ENCODE data around the gene FAH. TPM values are rescaled to one million over a fixed set of nuclear protein-coding genes. Genes with fewer than 3 reads are reported as not detected.

Gene FAH
- total RNA-seq, 4 donors from 2014 or later, result 52.7 to 109 (median 83.0) TPM

GRCh38 chr15:80179025-80179759 is 26.4 kb downstream of the FAH start:
- no peak for ATAC-seq (ENCODE audit: low FRiP score)
- no peak for DNase-seq (ENCODE audit: low spot score)
- TF ChIP-seq, protein P1, sequence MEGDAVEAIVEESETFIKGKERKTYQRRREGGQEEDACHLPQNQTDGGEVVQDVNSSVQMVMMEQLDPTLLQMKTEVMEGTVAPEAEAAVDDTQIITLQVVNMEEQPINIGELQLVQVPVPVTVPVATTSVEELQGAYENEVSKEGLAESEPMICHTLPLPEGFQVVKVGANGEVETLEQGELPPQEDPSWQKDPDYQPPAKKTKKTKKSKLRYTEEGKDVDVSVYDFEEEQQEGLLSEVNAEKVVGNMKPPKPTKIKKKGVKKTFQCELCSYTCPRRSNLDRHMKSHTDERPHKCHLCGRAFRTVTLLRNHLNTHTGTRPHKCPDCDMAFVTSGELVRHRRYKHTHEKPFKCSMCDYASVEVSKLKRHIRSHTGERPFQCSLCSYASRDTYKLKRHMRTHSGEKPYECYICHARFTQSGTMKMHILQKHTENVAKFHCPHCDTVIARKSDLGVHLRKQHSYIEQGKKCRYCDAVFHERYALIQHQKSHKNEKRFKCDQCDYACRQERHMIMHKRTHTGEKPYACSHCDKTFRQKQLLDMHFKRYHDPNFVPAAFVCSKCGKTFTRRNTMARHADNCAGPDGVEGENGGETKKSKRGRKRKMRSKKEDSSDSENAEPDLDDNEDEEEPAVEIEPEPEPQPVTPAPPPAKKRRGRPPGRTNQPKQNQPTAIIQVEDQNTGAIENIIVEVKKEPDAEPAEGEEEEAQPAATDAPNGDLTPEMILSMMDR (IDR thresholded peaks at IDR 0.05), result no peak

DNA sequence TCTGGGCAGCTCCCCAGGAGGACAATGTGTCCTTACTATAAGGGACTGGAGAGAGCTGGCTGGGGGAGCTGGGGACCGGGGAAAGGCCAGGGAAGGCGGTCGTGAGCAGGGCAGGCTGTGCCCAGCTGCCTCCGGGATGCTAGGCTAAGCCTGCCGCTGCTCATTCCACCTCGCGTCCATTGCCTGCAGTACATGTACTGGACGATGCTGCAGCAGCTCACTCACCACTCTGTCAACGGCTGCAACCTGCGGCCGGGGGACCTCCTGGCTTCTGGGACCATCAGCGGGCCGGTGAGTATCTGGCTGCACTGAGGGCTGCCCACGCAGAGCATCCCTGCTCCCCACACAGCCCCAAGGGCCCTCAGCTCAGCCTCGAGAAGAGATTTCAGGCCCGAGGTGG is 27.1 kb downstream of the FAH start:
- ATAC-seq (ENCODE audit: low FRiP score), result no peak
- DNase-seq (ENCODE audit: low spot score), result no peak
- TF ChIP-seq, protein P1 (IDR thresholded peaks at IDR 0.05), result no peak

GRCh38 chr15:80180468-80180867 is 27.7 kb downstream of the FAH start:
- TF ChIP-seq, protein P1 (IDR thresholded peaks at IDR 0.05), result no peak
- DNase-seq (ENCODE audit: low spot score), result no peak

GRCh38 chr15:80180986-80181385 is 28.2 kb downstream of the FAH start:
- no peak for ATAC-seq (ENCODE audit: low FRiP score)
- DNase-seq (ENCODE audit: low spot score), result no peak
- TF ChIP-seq, protein P1 (IDR thresholded peaks at IDR 0.05), result no peak

More at GRCh38 chr15:80180468-80180867, 27.7 kb downstream of the FAH start:
- ATAC-seq (ENCODE audit: low FRiP score), result no peak

GRCh38 chr15:80182611-80183261 is 29.9 kb downstream of the FAH start:
- ATAC-seq (ENCODE audit: low FRiP score), result no peak
- TF ChIP-seq, protein P1 (IDR thresholded peaks at IDR 0.05), result no peak

GRCh38 chr15:80183306-80183705 is 30.5 kb downstream of the FAH start:
- ATAC-seq (ENCODE audit: low FRiP score) (no peak), DNase-seq (ENCODE audit: low spot score) (no peak)
- TF ChIP-seq, protein P1 (IDR thresholded peaks at IDR 0.05), result no peak

More at GRCh38 chr15:80182611-80183261, 29.9 kb downstream of the FAH start:
- DNase-seq (ENCODE audit: low spot score), result no peak

DNA sequence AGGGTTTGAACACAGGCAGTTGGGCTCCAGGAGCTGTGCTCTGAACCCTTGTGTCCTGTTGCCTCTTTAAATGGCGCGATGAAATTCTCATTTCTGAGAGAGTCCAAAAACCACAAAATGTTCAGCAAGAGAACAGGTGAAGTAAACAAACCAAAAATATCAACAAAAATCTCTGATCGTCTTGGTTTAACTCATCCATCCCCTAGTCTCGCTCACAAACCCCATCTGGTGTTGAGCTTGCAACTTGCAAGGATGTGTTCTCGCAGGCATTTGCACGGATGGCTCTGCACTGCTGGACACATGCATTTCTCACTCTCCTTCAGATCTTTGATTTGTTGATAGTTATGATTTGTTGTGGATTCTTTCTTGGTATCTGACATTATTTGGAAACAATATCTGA is 31.1 kb downstream of the FAH start:
- TF ChIP-seq, protein P1 (IDR thresholded peaks at IDR 0.05), result no peak
- no peak for DNase-seq (ENCODE audit: low spot score)
- no peak for ATAC-seq (ENCODE audit: low FRiP score)
